ENCODE data around the gene GNG3. TPM values are rescaled to one million over a fixed set of nuclear protein-coding genes. Genes with fewer than 3 reads are reported as not detected.
A peak's percentile ranks its signal among the peaks of the same experiment; 100 is the strongest.
"Not testable (repeated sequence)": the region's sequence is repeated elsewhere in the genome, so short reads cannot be mapped to it uniquely, and the experiment has no call there.

GNG3 gene
- total RNA-seq, 4 donors from 2014 or later: not detected

DNA sequence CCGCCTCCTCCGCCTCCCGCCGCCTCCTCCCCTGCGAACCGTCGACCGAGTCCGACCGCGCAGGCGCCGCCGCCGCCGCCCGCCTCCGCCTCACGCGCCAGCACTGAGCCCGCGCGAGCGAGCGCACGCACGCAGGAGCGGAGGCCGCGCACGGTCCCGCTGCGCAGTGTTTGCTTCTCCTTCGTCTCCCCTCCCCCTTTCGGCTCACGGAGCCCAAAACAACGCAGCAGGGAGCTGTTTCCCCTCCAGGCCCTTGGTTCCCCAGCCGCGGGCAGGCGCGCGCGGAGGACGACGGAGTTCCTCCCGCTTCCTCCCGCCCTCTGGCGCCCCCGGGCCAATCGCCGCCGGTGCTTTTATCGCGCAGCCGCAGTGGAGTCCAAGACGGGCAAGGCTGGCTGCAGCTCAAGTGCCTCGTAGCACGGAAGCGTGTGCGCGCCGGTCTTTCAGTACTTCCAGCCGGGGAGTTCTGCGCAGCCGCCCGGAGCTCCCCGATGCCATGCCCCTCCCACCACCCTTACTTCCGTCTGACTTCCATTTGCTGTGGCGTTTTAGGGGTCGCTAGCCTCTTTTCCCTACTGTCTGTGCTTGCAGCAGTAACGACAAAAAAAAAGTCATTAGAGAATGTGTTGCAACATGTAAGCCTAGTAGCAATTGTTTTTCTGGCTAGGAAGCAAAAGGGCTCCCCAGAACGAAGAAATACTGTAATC, 19.8 kb downstream of the GNG3 start, which contains the start of gene HNRNPUL2:
TSS of gene HNRNPUL2 (minus strand) at position 293 of the 707 bp plus-strand sequence. CDS start 301 bp downstream, outside the sequence.
- Histone ChIP-seq H3K4me1 (peaks cover 29 to 68% (median 29%) of the 10 kb centered on the region in 3 donors), H3K9me3 (no peaks in the 10 kb centered on the region), H3K27ac (peak within 1 kb of the TSS; percentile 92 to 99 (median 94)), H3K36me3 (peaks cover 13 to 41% (median 13%) of the 10 kb centered on the region in 3 donors), H3K4me3 (peak within 1 kb of the TSS; percentile 72 to 93 (median 77)), H3K27me3 (no peaks in the 10 kb centered on the region)
- WGBS, 2 donors: 0% methylated on average over 6 to 19 of the region's 72 CpGs
- intact Hi-C loops (cut with DNase I): loop anchor here (5.0 to 10.0 kb wide), 2 partner anchors 35 to 137 kb away; partner anchors contain the start of gene POLR2G
- DNase-seq: peak; percentile 81
- TF ChIP-seq POLR2A (IDR thresholded peaks at IDR 0.05): peak in 3 of 4 donors; percentile 85 to 97 (median 90)
- TF ChIP-seq, protein P1, sequence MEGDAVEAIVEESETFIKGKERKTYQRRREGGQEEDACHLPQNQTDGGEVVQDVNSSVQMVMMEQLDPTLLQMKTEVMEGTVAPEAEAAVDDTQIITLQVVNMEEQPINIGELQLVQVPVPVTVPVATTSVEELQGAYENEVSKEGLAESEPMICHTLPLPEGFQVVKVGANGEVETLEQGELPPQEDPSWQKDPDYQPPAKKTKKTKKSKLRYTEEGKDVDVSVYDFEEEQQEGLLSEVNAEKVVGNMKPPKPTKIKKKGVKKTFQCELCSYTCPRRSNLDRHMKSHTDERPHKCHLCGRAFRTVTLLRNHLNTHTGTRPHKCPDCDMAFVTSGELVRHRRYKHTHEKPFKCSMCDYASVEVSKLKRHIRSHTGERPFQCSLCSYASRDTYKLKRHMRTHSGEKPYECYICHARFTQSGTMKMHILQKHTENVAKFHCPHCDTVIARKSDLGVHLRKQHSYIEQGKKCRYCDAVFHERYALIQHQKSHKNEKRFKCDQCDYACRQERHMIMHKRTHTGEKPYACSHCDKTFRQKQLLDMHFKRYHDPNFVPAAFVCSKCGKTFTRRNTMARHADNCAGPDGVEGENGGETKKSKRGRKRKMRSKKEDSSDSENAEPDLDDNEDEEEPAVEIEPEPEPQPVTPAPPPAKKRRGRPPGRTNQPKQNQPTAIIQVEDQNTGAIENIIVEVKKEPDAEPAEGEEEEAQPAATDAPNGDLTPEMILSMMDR (IDR thresholded peaks at IDR 0.05): peak in 2 of 6 experiments; percentile 2 to 8

- peak overlapping the region; percentile 92 to 99 (median 94) for H3K27ac ChIP-seq
- no peak for TF ChIP-seq POLR2A (IDR thresholded peaks at IDR 0.05)
- TF ChIP-seq, protein P1 (IDR thresholded peaks at IDR 0.05): no peak
- H3K4me1 ChIP-seq: peaks cover 29 to 73% (median 31%) of the 10 kb centered on the region in 3 donors
- WGBS, 2 donors: 1% methylated on average over 20 of the region's 20 CpGs
- intact Hi-C loops (cut with DNase I): loop anchor here (5.0 to 10.0 kb wide), 2 partner anchors 34 to 137 kb away; partner anchors contain the start of gene POLR2G
- H3K4me3 ChIP-seq: peak overlapping the region; percentile 72 to 93 (median 77)
- peak; percentile 78 for DNase-seq
- H3K27me3 ChIP-seq: no peaks in the 10 kb centered on the region
- H3K9me3 ChIP-seq: no peaks in the 10 kb centered on the region
- H3K36me3 ChIP-seq: peaks cover 8 to 41% (median 8%) of the 10 kb centered on the region in 3 donors
These were observed 20.3 kb downstream of the GNG3 start for GRCh38 chr11:62727872-62728170.

DNA sequence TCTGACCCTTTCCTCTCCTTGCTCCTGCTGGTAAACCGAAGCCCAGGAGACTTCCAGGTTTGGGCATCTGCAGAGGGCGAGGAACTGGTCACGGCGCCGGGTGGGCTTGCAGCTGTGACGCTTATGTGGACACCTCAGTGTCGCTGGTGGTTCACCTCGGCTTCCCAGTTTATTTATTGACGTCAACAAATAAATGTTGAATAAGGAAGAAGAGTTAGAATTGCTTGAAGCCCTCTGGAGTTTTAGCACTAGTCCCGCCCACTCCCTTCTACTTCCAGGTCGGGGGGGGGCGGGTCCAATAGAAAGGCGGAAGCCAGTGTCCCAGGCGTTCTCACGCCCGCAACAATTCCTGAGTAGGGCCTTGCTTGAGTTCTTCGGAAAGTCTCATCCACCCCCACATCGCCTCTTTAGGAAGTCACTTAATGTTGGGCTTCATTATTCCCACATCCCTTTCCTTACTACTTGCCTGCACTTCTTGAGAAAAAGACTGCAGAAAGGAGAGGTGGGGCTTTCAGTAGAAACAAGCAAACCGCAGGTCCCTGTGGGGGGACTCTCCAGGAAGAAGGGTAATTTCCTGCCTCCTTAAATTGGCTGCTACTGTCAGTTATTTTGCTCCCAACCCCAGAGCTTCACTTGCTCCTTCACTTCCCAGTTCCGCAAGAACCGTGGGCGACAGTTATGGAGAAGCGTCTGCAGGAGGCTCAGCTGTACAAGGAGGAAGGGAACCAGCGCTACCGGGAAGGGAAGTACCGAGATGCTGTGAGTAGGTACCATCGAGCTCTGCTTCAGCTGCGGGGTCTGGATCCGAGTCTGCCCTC, 20.9 kb downstream of the GNG3 start, which contains the start of gene TTC9C:
TSS of gene TTC9C (plus strand) at position 316 of the 818 bp plus-strand sequence. CDS start at position 679, 363 bp downstream.
- WGBS, 2 donors: 0 to 1% methylated on average over 10 to 23 of the region's 29 CpGs
- H3K4me3 ChIP-seq: peak within 1 kb of the TSS; percentile 72 to 93 (median 77)
- H3K9me3 ChIP-seq: no peaks in the 10 kb centered on the region
- no peaks in the 10 kb centered on the region for H3K27me3 ChIP-seq
- intact Hi-C loops (cut with DNase I): loop anchor here (5.0 to 10.0 kb wide), 2 partner anchors 34 to 136 kb away; partner anchors contain the start of gene POLR2G
- H3K36me3 ChIP-seq: peaks cover 2 to 41% (median 3%) of the 10 kb centered on the region in 3 donors
- H3K27ac ChIP-seq: peak within 1 kb of the TSS; percentile 92 to 99 (median 94)
- peak; percentile 56 for DNase-seq
- H3K4me1 ChIP-seq: peaks cover 29 to 74% (median 31%) of the 10 kb centered on the region in 3 donors
- TF ChIP-seq, protein P1 (IDR thresholded peaks at IDR 0.05): no peak
- TF ChIP-seq POLR2A (IDR thresholded peaks at IDR 0.05): peak in 2 of 4 donors; percentile 56 to 81

- H3K9me3 ChIP-seq; H3K27me3 ChIP-seq; DNase-seq; intact Hi-C loops (cut with DNase I): not testable (repeated sequence)
- Histone ChIP-seq H3K4me1 (peaks cover 17 to 57% (median 23%) of the 10 kb centered on the region in 3 donors), H3K4me3 (peak overlapping the region; percentile 72 to 93 (median 77)), H3K36me3 (peaks cover 0 to 49% (median 1%) of the 10 kb centered on the region in 3 donors), H3K27ac (peak overlapping the region in 3 of 4 donors; percentile 92 to 99 (median 94))
- 42 to 56% methylated on average over 11 to 14 of the region's 14 CpGs for WGBS, 2 donors
These were observed 22.6 kb downstream of the GNG3 start for GRCh38 chr11:62730076-62730475.

GRCh38 chr11:62732830-62733229, 25.4 kb downstream of the GNG3 start:
- intact Hi-C loops (cut with DNase I): no loop called here
- 63 to 86% methylated on average over 2 of the region's 2 CpGs for WGBS, 2 donors
- H3K27me3 ChIP-seq: no peaks in the 10 kb centered on the region
- no peak overlapping the region for H3K27ac ChIP-seq
- no peak overlapping the region for H3K4me3 ChIP-seq
- no peaks in the 10 kb centered on the region for H3K9me3 ChIP-seq
- peaks cover 0 to 76% (median 18%) of the 10 kb centered on the region in 3 donors for H3K36me3 ChIP-seq
- TF ChIP-seq POLR2A (IDR thresholded peaks at IDR 0.05): no peak
- TF ChIP-seq, protein P1 (IDR thresholded peaks at IDR 0.05): no peak
- H3K4me1 ChIP-seq: peaks cover 15 to 45% (median 23%) of the 10 kb centered on the region in 3 donors
- DNase-seq: no peak
